Activated T-helper 1 cell treated with Interleukin-2 at 50 U/mL for 16 hours (primary cell): Measurements from ENCODE around the gene CPA1.

ENCODE experiments used
- DNase-seq: peaks from one replicate; pipeline ENCODE4 v3.0.0-alpha.2; 2020; ENCODE audit warnings: low read depth

CPA1 gene

GRCh38 chr7:130356121-130356875, 24.0 kb upstream of the CPA1 start:
- DNase-seq: no peak

GRCh38 chr7:130356876-130357611, 23.2 kb upstream of the CPA1 start:
- DNase-seq: no peak

DNA sequence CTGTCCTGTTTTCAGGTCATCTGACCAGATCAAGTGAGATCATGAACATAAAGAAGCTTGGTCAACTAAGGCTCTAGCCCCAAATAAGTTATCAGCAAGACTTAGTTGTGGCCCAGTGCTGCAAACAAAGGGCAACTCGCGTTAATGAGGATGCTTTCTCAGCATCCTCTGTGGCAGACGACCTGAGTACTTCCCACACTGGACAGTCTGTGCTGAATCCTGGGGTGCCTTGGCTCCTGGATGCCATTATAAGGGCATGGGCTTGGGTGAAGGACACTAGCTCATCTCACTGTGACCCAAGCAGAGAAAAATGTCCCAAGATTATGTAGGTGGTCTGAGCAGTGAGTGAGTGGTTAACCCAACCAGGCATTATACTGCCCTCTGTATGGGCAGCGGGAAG, 21.8 kb upstream of the CPA1 start:
- no peak for DNase-seq

DNA sequence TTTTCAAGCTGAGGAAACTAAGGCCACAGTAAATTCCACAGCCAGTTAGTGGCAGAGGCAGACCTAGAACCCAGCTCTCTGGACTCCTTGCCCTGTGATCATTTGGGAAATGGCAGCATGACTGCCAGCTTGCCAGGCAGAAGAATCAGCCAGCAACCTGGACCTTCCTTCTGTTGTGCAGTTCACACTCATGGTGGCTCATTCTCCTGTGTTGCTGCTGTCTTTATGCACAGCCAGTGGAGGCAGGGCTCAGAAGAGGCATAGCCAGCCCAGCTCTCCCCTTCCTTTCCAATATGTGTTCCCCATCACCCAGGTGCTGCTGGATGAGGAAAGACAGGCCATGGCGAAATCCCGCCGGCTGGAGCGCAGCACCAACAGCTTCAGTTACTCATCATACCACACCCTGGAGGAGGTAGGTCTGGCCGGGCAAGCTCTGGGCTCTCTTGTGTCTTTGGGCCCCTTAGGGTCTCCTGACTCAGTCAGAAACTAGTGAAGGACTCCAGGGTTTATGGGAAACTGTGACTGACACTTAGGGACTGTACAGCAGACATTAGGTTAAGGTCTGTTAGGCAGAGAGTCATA, 20.9 kb upstream of the CPA1 start:
- DNase-seq: no peak

DNA sequence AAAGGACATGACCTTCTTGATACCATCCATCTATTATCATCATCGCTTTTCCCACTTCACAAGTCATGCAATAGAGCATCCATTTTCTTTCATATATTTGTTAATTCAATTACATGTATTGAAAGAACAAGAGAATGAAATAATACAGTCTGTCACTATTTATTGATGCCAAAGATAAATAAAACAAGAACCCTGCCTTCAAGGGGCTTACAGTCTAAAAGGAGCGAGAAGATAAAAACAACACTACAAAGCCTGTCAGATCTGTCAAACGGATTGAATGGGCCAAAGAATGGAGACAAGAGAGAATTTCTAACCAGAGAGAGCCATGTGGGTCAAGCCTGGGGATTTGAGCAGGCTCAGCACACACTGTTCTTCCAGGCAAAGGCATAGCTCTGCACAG, 19.8 kb upstream of the CPA1 start:
- no peak for DNase-seq

GRCh38 chr7:130361681-130362080, 18.6 kb upstream of the CPA1 start:
- DNase-seq: no peak

DNA sequence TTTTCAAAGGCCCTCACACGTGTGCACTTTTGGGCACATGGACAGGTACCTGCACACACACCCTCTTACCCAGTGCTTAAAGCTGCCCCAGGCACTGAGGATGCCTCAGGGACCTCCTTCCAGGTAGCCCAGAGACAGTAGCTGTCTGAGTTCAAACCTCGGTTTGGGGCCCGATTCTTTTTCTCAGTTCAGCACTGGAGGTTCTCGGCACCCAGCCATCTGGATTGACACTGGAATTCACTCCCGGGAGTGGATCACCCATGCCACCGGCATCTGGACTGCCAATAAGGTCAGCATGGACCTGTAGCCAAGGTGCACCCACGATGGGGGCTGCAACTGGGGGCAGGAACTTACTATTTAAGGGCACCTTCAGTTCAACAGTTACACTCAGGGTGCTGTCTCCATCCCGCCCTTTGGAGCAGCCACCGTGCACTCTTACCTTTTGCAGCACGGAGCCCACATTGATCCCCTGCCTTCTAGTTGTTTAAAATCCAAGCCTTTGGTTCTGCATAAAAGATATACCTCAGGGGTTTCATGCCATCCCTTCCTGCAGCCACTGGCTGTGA, 18.0 kb upstream of the CPA1 start:
- DNase-seq: no peak

- DNase-seq: no peak
Measured at GRCh38 chr7:130363026-130363847, 17.1 kb upstream of the CPA1 start.

DNA sequence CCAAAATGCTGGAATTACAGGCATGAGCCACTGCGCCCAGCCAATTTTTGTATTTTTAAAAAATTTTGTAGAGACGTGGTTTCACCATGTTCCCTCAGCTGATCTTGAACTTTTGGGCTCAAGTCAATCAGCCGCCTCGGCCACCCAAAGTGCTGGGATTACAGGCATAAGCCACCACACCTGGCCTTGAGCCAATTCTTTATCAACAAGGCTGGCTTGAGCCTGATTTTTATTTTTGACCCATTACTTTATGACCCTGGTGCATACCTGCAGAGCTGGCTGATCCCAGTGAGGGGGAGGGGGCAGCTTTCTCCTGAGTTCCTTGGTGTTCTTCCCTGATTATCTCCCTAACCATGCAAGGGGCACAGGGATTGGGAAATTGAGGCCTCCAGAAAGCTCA, 15.8 kb upstream of the CPA1 start:
- DNase-seq: no peak

DNA sequence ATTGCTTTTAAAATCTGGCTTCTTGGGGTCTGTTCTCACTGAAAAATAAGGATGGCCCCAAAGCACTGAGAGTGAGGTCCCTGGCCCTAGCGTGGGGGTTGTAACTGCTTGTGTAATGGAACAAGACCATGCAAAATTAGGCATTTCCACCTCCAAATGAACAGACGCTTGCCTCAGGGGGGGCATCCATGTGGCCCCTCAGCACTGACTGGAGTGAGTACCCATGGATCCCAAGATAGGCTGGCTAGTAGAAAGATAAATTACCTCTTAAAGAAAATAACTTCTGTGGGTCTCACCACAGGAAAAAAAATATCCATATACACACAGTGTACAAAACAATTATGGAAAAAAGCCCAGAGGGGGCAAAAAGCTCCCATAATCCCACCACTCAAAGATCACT, 15.2 kb upstream of the CPA1 start:
- no peak for DNase-seq

- no peak for DNase-seq
Measured at GRCh38 chr7:130365511-130366441, 14.5 kb upstream of the CPA1 start.

- DNase-seq: no peak
Measured at GRCh38 chr7:130366564-130366963, 13.7 kb upstream of the CPA1 start.

- DNase-seq: no peak
Measured at GRCh38 chr7:130367088-130367755, 13.1 kb upstream of the CPA1 start.

DNA sequence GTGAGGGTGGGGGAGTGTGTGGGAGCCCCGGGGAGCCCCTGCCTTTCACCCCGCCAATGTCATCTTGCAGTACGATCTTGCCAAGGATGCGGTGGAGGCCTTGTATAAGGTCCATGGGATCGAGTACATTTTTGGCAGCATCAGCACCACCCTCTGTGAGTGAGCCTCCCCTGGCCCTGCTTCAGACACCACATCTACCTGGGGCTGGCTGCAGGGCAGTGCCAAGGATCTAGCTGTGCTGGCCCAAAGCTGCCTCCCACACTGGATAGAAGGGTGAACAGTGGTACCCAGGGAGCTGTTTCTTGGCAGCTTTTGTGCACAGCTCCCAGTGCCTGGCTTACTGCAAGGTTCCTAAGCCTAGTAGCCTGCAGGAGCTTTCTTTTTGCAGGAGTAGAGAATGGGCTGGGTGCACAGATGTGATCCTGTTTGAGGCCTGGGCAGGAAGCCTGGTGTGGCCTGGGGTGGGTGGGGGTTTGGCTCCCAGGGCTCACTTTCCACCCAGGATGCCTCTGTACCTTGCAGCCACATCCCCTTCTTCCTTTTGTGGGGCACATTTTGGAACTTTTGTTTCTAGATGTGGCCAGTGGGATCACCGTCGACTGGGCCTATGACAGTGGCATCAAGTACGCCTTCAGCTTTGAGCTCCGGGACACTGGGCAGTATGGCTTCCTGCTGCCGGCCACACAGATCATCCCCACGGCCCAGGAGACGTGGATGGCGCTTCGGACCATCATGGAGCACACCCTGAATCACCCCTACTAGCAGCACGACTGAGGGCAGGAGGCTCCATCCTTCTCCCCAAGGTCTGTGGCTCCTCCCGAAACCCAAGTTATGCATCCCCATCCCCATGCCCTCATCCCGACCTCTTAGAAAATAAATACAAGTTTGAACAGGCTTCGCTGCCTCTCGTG, 12.2 kb upstream of the CPA1 start:
- no peak for DNase-seq

DNA sequence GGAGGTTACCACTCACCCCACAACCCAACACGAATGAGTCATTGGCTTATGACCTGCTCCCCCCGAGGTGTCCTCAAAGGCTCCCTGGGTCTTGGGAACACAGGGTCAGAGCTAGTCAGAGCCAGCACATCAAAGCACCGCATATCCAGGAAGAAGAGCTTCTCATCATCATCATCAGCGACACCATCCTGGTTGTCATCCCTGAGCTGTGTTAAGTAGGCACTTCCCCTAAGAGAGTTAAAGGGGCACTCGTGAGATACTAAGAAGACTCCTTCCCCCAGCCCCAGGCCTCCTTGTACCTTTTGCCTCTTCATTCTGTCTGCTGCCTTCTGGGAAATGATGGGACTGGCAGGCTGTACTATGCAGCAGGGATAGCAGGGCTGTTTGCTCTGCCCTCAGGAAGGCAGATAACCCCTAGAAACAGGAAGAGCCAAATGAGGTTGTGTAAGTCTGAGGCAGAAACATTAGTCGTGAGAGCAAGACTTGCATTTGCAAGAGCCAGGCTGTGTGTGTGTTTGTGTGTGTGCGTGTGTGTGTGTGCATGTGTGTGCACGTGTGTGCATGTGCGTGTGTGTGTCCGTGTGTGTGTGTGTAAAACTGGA, 11.1 kb upstream of the CPA1 start:
- no peak for DNase-seq

DNA sequence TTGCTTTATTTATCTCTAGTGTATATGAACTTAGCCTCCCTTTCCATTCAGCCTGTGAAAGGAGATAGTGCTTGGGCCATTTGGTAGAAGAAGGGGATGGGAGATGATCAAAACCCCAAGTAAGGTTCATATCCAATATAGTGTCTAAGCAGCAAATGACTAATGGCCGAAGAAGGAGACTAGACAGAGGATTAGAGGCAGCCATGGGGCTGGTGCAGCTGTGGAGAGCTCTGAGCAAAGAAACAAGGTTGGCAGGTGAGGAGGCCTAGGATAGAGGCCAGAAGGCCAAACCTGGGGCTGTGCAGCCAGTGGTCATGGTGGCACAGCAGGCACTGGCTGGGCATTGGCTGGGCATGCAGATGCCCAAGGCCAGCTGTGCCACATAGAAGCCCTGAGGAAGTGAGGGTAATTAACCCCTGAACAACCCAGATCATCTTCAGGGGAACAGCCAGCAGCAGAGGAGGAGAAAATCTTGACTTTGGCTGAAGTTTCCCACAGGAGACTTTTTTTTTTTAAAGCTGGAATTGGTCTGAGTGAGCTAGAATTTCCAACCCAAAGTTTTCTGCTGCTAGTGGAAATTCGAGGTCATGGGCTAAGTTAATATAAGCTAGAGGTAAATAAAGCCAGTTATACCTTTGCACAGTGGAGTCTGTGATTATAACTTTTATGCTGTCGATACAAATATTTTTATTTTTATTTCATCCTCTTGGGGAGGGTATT, 10.3 kb upstream of the CPA1 start:
- DNase-seq: no peak

- DNase-seq: no peak
Measured at GRCh38 chr7:130371046-130371445, 9.2 kb upstream of the CPA1 start.
